HEK293 (cell line): ENCODE measurements around the gene NDUFB6.

Experiments
- CTCF ChIA-PET: fragments of 350-600 bp; formaldehyde crosslinking; extraction: SDS; loops from one replicate; lab custom pipeline; 2021; ENCODE audit warnings: antibody characterized with exemption; lab: Yijun Ruan, JAX
- POLR2A ChIA-PET: fragments of 300-600 bp; formaldehyde crosslinking; extraction: SDS; loops from one replicate; lab custom pipeline; 2020; ENCODE audit warnings: antibody characterized with exemption, inconsistent platforms; lab: Yijun Ruan, JAX
- H3K27ac ChIP-seq: fragments of 200-500 bp; sonication (Bioruptor generic); 2 replicates; pipeline ENCODE4 v1.5.1; 2014; ENCODE audit warnings: low read depth, low read length, control low read depth, inconsistent platforms; ENCODE audit errors: extremely low read depth
- H3K36me3 ChIP-seq, 2 experiments: fragments of 200-500 bp in 1 of 2; sonication (Bioruptor generic) in 1 of 2; 1 replicate in 1 of 2; 2 replicates in 1 of 2; pipeline ENCODE4 v1.5.1; 2014 to 2017; ENCODE audit warnings: inconsistent platforms in 2 of 2, low read length in 2 of 2; ENCODE audit not compliant: control insufficient read depth in 2 of 2, insufficient read depth in 1 of 2
- H3K4me1 ChIP-seq: fragments of 200-500 bp; sonication (Bioruptor generic); 2 replicates; pipeline ENCODE4 v1.5.1; 2014; ENCODE audit warnings: mild to moderate bottlenecking, low read length, inconsistent platforms; ENCODE audit not compliant: control insufficient read depth, insufficient read depth
- H3K4me3 ChIP-seq: 2 replicates; pipeline ENCODE4 v1.5.1; 2011; ENCODE audit warnings: low read depth, mild to moderate bottlenecking, control low read depth, low read length, moderate library complexity
- H3K9me3 ChIP-seq: fragments of 200-500 bp; sonication (Bioruptor generic); 2 replicates; pipeline ENCODE4 v1.5.1; 2014; ENCODE audit warnings: low read depth, low read length, inconsistent platforms; ENCODE audit not compliant: control insufficient read depth, insufficient read depth
- ATF2 ChIP-seq: fragments of 450-650 bp; formaldehyde crosslinking; IDR thresholded peaks from 2 replicates; pipeline ENCODE4 v1.5.1; 2016; ENCODE audit warnings: missing biosample characterization, missing genetic modification characterization, low read depth
- CTCF ChIP-seq: fragments of 450-650 bp; formaldehyde crosslinking; IDR thresholded peaks from 2 replicates; pipeline ENCODE4 v1.5.1; 2016; ENCODE audit warnings: missing biosample characterization, missing genetic modification characterization
- KLF1 ChIP-seq: fragments of 450-650 bp; formaldehyde crosslinking; IDR thresholded peaks from 2 replicates; pipeline ENCODE4 v1.5.1; 2016; ENCODE audit warnings: missing biosample characterization, missing genetic modification characterization
- PRDM10 ChIP-seq: fragments of 450-650 bp; formaldehyde crosslinking; IDR thresholded peaks from 2 replicates; pipeline ENCODE4 v1.5.1; 2016; ENCODE audit warnings: missing biosample characterization, missing genetic modification characterization
- PRDM6 ChIP-seq: fragments of 450-650 bp; formaldehyde crosslinking; IDR thresholded peaks from 2 replicates; pipeline ENCODE4 v1.5.1; 2017; ENCODE audit warnings: missing biosample characterization, missing genetic modification characterization
- SCRT2 ChIP-seq: fragments of 450-650 bp; formaldehyde crosslinking; IDR thresholded peaks from 2 replicates; pipeline ENCODE4 v1.5.1; 2016; ENCODE audit warnings: missing biosample characterization, missing genetic modification characterization
- ZBTB20 ChIP-seq: fragments of 450-650 bp; formaldehyde crosslinking; IDR thresholded peaks from 2 replicates; pipeline ENCODE4 v1.5.1; 2016; ENCODE audit warnings: missing biosample characterization, missing genetic modification characterization
- ZNF169 ChIP-seq: fragments of 450-650 bp; formaldehyde crosslinking; IDR thresholded peaks from 2 replicates; pipeline ENCODE4 v1.5.1; 2016; ENCODE audit warnings: missing biosample characterization, missing genetic modification characterization
- ZNF184 ChIP-seq: fragments of 450-650 bp; IDR thresholded peaks from 2 replicates; pipeline ENCODE4 v1.5.1; 2018; ENCODE audit warnings: missing biosample characterization, mild to moderate bottlenecking, missing genetic modification characterization
- ZNF239 ChIP-seq: fragments of 450-650 bp; formaldehyde crosslinking; IDR thresholded peaks from 2 replicates; pipeline ENCODE4 v1.5.1; 2016; ENCODE audit warnings: missing biosample characterization, missing genetic modification characterization
- ZNF501 ChIP-seq: fragments of 450-650 bp; formaldehyde crosslinking; IDR thresholded peaks from 2 replicates; pipeline ENCODE4 v1.5.1; 2016; ENCODE audit warnings: missing biosample characterization, missing genetic modification characterization
- ZNF513 ChIP-seq: fragments of 450-650 bp; IDR thresholded peaks from 2 replicates; pipeline ENCODE4 v1.5.1; 2018; ENCODE audit warnings: missing biosample characterization, missing genetic modification characterization
- ZNF549 ChIP-seq: fragments of 450-650 bp; IDR thresholded peaks from 2 replicates; pipeline ENCODE4 v1.5.1; 2018; ENCODE audit warnings: missing biosample characterization, missing genetic modification characterization, mild to moderate bottlenecking, inconsistent platforms, moderate library complexity
- ZNF561 ChIP-seq: fragments of 450-650 bp; IDR thresholded peaks from 2 replicates; pipeline ENCODE4 v1.5.1; 2018; ENCODE audit warnings: missing biosample characterization, missing genetic modification characterization, borderline replicate concordance
- ZNF654 ChIP-seq: fragments of 450-650 bp; formaldehyde crosslinking; IDR thresholded peaks from 2 replicates; pipeline ENCODE4 v1.5.1; 2016; ENCODE audit warnings: low read depth, missing biosample characterization, missing genetic modification characterization
- ZNF660 ChIP-seq: fragments of 450-650 bp; IDR thresholded peaks from 2 replicates; pipeline ENCODE4 v1.5.1; 2018; ENCODE audit warnings: missing biosample characterization, mild to moderate bottlenecking, missing genetic modification characterization
- ZNF768 ChIP-seq: fragments of 450-650 bp; formaldehyde crosslinking; IDR thresholded peaks from 2 replicates; pipeline ENCODE4 v1.5.1; 2018; ENCODE audit warnings: missing biosample characterization, mild to moderate bottlenecking, missing genetic modification characterization
- ZNF776 ChIP-seq: fragments of 450-650 bp; formaldehyde crosslinking; IDR thresholded peaks from 2 replicates; pipeline ENCODE4 v1.5.0; 2017; ENCODE audit warnings: missing biosample characterization, missing genetic modification characterization, borderline replicate concordance

Gene NDUFB6

DNA sequence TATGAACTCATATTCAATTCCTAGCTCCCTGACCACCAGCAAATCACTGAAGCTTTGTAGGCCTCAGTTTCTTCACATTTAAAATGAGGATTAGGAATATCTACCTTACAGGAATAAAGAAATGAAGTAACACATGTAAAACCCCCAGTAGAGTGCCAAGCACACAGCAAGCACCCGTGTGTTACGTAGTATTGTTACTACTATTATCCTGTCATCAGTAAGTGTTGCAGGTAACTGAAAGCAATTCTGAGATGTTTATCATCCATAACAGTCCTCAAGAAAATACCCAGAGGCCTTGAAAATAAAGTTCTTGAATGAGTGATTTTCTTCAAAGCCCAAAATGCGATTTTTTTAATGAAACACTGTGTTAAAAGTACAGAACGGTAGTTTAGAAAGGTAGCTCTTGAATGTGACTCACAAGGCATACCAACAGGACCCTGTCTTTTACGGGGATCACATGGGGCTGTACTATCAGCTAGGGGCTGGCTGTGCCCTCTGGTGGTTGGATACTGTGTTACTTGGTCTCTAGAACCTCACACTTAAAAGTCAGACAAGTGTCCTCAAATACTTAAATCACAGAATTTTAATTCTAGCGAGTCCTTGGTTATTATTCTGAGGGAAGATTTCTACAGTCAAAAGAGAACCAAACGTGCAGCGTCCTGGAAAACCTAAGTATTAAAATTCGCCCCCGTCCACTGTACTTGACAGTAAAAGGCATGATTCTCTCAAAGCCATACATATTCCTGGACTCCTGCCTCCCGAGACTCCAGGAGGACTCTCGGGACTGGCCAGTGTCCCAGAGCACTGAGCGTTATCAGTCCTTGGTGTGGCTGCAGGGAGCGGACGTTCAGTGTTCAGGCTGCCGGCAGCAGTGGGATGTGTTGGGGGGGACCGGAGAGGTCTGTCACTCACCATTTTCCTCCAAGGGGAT, 725 bp downstream of the NDUFB6 start:
- H3K36me3 ChIP-seq, result peaks cover 3 to 26% of the 10 kb centered on the region in 2 experiments; a peak in 2 of 3 replicates
- TF ChIP-seq ZBTB20 (tag by site-specific recombination), result peak; percentile 89
- 0 out of 2 replicates have a peak, but pooled peaks have one; percentile 21 for TF ChIP-seq ZNF561 (tag by site-specific recombination)
- peak; percentile 45 for TF ChIP-seq ZNF654 (tag by site-specific recombination)
- TF ChIP-seq ZNF239 (tag by site-specific recombination), result no peak
- no peak for TF ChIP-seq ZNF184 (tag by site-specific recombination)
- 0 out of 2 replicates have a peak, but pooled peaks have one; percentile 19 for TF ChIP-seq CTCF (tag by site-specific recombination)
- 0 out of 2 replicates have a peak, but pooled peaks have one; percentile 37 for TF ChIP-seq ZNF660 (tag by site-specific recombination)
- TF ChIP-seq PRDM10, result 0 out of 2 replicates have a peak, but pooled peaks have one; percentile 12
- H3K27ac ChIP-seq, result peak overlapping the region; percentile 64
- H3K9me3 ChIP-seq, result no peaks in the 10 kb centered on the region
- H3K4me3 ChIP-seq, result peak overlapping the region; percentile 57
- peaks cover 4% of the 10 kb centered on the region; the same call in 1 of the 2 replicates for H3K4me1 ChIP-seq
- CTCF ChIA-PET, result interaction anchor here (0.6 to 4.0 kb wide), 28 partner anchors 9 to 452 kb away, joined by 3 to 122 read pairs (median 4); partner anchors contain the start of genes RIGI, SMIM27 and TOPORS
- POLR2A ChIA-PET, result interaction anchor here (0.5 to 2.3 kb wide), 8 partner anchors 9 to 453 kb away, joined by 3 to 14 read pairs (median 7); partner anchors contain the start of genes ACO1, DNAJA1 and RIGI

DNA sequence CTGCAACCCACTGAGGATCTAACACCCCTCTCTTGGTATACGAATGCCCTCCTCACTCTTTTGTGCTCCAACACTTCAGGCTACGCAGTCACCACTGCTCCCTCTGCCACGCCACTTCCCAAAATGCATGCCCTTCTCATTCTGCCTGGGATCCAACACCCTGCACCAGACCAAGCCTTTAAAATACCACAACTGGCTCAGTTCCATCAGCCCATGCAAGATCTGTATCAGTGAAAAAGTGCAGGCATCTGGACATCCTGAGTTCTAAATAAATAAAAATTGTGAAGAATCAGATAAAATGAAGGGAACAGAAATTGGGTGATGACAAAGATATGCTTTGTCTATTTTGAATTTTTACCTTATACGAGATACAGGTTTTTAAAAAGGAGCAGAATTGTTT, 2.7 kb downstream of the NDUFB6 start:
- ChIA-PET CTCF (no interaction called here), POLR2A (no interaction called here)
- H3K9me3 ChIP-seq, result no peaks in the 10 kb centered on the region
- TF ChIP-seq ZNF501, result no peak
- no peak for TF ChIP-seq ZNF549
- TF ChIP-seq SCRT2 (tag by site-specific recombination), result no peak
- TF ChIP-seq KLF1, result no peak
- TF ChIP-seq, all 188 proteins: peak for 0
- Histone ChIP-seq H3K4me3 (no peak overlapping the region), H3K36me3 (peaks cover 3 to 46% of the 10 kb centered on the region in 2 experiments; a peak in 2 of 3 replicates), H3K4me1 (peaks cover 4% of the 10 kb centered on the region; the same call in 1 of the 2 replicates), H3K27ac (no peak overlapping the region)

DNA sequence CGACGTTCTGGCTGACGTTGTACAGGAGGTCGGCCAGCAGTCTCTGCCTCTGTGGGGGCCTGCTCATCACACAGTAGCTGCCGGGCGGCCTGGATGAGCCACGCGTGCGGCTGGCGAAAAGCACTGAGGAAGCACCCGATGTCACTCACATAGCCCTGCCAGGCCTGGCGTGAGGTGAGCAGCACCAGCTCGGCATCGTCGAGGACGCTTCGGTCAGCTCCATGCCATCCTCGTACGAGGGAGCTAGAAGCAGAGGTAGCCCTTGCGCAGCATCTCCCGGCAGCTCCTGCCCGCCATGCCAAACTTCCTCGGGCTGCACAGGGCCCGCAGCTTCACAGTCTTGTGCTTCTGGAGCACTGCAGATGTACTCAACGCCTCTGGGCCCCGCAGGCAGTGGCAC, 6.2 kb downstream of the NDUFB6 start:
- ChIA-PET POLR2A (no interaction called here), CTCF (interaction anchor here (1.0 to 4.6 kb wide), 3 partner anchors 13 to 188 kb away, joined by 3 to 31 read pairs (median 5); no protein-coding TSS in a partner anchor)
- H3K4me3 ChIP-seq, result no peak overlapping the region
- H3K4me1 ChIP-seq, result peaks cover 4% of the 10 kb centered on the region; the same call in 1 of the 2 replicates
- H3K9me3 ChIP-seq, result no peaks in the 10 kb centered on the region
- H3K27ac ChIP-seq, result no peak overlapping the region
- peaks cover 7 to 58% of the 10 kb centered on the region in 2 experiments; a peak in 2 of 3 replicates for H3K36me3 ChIP-seq
- TF ChIP-seq PRDM6 (tag by site-specific recombination) (no peak), ZNF768 (no peak), ZNF776 (tag by site-specific recombination) (no peak), ZNF169 (tag by site-specific recombination) (no peak), ATF2 (tag by site-specific recombination) (no peak), ZNF513 (tag by site-specific recombination) (no peak)
